CMK (cell line): Measurements from ENCODE around the gene HLA-DRA.

Source experiments
- DNase-seq: peaks from one replicate; pipeline ENCODE4 v3.0.0-alpha.2; 2010; ENCODE audit warnings: low read depth

Gene HLA-DRA

DNA sequence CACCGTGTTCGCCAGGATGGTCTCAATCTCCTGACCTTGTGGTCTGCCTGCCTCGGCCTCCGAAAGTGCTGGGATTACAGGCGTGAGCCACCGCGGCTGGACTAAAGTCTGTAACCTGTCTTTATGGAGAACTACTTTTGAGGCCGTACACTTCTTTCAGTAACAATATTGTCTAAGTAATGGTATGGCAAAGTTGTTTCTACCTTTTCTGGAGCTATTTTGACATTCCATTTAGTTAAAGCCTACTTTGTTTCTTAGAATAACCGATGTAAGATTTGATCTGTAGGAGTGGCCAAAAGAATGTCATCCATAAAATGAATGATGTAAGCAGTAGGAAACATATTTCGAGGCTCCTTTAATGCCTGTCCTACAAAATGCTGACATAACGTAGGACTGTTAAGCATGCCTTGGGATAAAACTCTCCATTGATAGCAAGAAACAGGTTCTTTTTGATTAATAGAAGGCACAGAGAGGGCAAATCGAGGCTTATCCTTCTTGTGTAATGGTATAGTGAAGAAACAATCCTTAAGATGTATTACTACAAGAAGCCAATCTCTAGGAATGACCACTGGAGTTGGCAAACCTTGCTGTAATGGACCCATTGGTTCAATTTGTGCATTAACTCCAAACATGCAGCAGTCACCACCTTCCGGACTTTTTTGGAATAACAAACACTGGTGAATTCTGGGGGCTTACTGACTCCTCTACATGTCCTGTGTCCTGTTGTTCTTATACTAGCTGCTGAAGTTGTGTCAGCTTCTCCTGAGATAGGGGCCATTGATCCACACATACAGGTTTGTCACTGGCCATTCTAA is 35.9 kb downstream of the HLA-DRA start:
- DNase-seq, result no peak

DNA sequence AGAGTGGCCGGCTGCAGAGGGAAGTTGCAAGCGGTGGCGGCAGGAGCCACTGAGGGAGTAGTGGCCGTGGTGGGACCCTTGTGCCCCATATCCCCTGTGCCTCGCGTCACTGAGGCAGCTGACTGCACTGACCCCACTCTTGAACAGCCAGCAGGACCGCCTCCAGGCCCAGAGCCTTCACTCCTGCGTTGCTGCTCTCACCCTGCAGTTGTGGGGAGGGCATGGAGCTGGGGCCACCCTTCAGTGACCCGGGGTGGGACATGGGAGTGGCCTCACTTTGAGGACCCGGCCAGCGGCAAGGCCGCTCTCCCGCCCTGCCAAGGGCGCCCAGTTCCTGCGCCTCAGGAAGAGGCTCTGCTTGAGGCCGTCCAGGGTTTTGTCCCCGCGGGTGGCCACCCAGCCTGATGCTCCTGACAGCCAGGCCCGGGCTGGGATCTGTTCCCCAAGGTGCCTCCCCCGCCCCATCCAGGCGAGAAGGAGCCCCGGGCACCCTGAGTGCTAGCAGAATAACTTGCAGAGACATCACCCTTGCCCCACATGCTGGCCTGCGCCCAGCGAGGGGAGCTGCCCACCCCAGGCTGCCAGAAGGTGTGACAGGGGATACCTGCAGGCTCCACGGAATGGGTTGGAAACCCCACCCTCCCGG is 44.4 kb downstream of the HLA-DRA start:
- DNase-seq, result no peak

DNA sequence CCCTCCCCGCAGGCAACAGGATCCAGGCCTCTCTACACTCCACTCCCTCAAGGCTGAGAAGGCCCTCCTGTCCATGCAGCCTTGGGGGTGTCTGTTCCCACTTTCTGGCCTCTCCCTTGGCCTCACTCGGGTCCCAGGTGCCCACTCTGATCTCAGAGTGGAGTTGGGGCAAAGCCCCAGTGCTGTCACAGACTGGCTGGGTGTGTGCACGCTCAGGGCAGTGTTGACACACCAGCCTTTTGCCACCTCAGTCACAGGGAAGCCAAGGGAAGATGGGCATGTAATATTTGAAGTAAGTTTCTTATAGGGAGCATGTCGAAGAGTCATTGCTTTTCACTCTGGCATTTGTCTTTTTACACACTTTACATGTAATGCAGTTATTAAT is 44.9 kb downstream of the HLA-DRA start:
- DNase-seq, result no peak

DNA sequence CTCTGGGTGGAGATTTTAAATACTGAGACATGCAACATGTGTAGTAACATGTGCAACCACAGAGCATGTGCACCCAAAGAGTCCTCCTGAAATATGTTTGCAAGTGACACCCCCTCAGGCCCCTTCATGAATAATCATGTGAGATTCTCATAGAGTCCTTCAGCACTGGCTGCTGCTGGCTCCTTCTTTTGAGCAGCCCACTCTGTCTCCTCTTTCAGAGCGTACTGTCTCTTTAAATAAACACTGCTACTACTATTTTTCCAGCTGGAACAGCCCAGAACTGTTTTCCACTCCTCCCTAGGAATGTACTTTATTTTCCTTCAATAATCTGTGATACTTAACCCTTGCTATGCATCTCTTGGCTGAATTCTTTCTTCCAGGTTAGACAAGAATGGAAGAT is 48.4 kb downstream of the HLA-DRA start:
- DNase-seq, result no peak

DNA sequence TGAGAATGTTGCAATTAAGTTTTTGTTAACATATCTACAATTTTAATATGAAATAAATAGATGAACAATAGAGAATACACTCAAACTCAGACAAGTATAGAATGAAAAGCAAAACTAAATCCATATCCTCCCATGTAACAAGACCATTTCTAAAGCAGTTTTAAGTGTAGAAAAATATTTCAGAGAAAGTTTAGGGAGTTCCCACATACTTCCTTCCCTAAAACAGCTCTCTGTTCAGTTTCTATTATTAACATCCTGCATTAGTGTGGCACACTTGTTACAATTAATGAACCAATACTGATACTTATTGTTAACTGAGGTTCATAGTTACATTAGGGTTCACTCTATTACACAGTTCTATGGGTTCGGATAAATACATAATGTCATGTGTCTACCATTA is 52.0 kb downstream of the HLA-DRA start:
- no peak for DNase-seq

DNA sequence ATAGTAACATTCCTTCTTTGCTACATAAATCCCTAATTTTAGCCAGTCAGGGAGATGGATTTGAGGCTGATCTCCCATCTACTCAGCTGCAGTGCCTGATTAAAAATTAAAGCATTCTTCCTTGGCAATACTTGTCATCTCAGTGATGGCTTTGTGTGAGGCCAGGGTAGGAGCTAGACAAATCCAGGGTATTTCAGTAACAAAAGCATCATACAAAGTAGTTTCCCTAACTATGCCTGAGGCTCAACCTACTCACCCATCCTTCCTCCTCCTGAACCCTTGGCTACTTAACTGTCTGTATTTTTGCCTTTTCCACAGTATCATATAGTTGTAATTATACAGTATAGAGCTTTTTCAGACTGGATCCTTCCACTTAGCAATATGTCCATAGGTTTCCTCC is 52.7 kb downstream of the HLA-DRA start:
- no peak for DNase-seq
